HEK293T (cell line): ENCODE results near the gene LHX3.
A peak's percentile ranks its signal among the peaks of the same experiment; 100 is the strongest.

ENCODE experiments used
- CTCF ChIA-PET: fragments of 350-600 bp; formaldehyde crosslinking; extraction: SDS; loops from one replicate; lab custom pipeline; 2021; ENCODE audit warnings: antibody characterized with exemption, inconsistent platforms; lab: Yijun Ruan, JAX
- POLR2A ChIA-PET: fragments of 350-600 bp; formaldehyde crosslinking; extraction: SDS; loops from one replicate; lab custom pipeline; 2020; ENCODE audit warnings: antibody characterized with exemption, inconsistent platforms; lab: Yijun Ruan, JAX
- DNase-seq: peaks from one replicate; pipeline ENCODE4 v3.0.0; 2012; ENCODE audit warnings: mixed read lengths; ENCODE audit errors: extremely low spot score
- ARNT ChIP-seq: fragments of 450-650 bp; IDR thresholded peaks from 2 replicates; pipeline ENCODE4 v1.6.1; 2017; ENCODE audit warnings: mild to moderate bottlenecking
- BHLHE40 ChIP-seq: fragments of 450-650 bp; IDR thresholded peaks from 2 replicates; pipeline ENCODE4 v1.6.1; 2016; ENCODE audit warnings: mild to moderate bottlenecking, moderate library complexity, borderline replicate concordance
- CTBP1 ChIP-seq: fragments of 450-650 bp; IDR thresholded peaks from 2 replicates; pipeline ENCODE4 v1.6.1; 2016; ENCODE audit warnings: borderline replicate concordance
- ELF4 ChIP-seq: fragments of 450-650 bp; IDR thresholded peaks from 2 replicates; pipeline ENCODE4 v1.6.1; 2017; ENCODE audit warnings: antibody characterized with exemption
- FOXA1 ChIP-seq: fragments of 450-650 bp; IDR thresholded peaks from 2 replicates; pipeline ENCODE4 v1.6.1; 2016; ENCODE audit warnings: mild to moderate bottlenecking
- FOXK2 ChIP-seq: fragments of 450-650 bp; IDR thresholded peaks from 2 replicates; pipeline ENCODE4 v1.6.1; 2016; ENCODE audit warnings: mild to moderate bottlenecking
- FOXM1 ChIP-seq: fragments of 450-650 bp; IDR thresholded peaks from 2 replicates; pipeline ENCODE4 v1.6.1; 2017; ENCODE audit warnings: mild to moderate bottlenecking, borderline replicate concordance
- HDGF ChIP-seq: fragments of 450-650 bp; IDR thresholded peaks from 2 replicates; pipeline ENCODE4 v1.6.1; 2017; ENCODE audit warnings: antibody characterized with exemption, borderline replicate concordance
- L3MBTL2 ChIP-seq: fragments of 450-650 bp; conservative IDR thresholded peaks from 2 replicates; pipeline ENCODE4 v1.6.1; 2016; ENCODE audit warnings: mild to moderate bottlenecking
- LEF1 ChIP-seq: fragments of 450-650 bp; IDR thresholded peaks from 2 replicates; pipeline ENCODE4 v1.6.1; 2017; ENCODE audit warnings: mild to moderate bottlenecking, borderline replicate concordance
- NFRKB ChIP-seq: fragments of 450-650 bp; IDR thresholded peaks from 2 replicates; pipeline ENCODE4 v1.6.1; 2016; ENCODE audit warnings: mild to moderate bottlenecking, moderate library complexity
- SP1 ChIP-seq: fragments of 450-650 bp; IDR thresholded peaks from 2 replicates; pipeline ENCODE4 v1.6.1; 2017
- SUZ12 ChIP-seq: fragments of 450-650 bp; IDR thresholded peaks from 2 replicates; pipeline ENCODE4 v1.6.1; 2016; ENCODE audit warnings: mild to moderate bottlenecking
- TARDBP ChIP-seq: fragments of 450-650 bp; IDR thresholded peaks from 2 replicates; pipeline ENCODE4 v1.6.1; 2016
- ZNF384 ChIP-seq: fragments of 450-650 bp; IDR thresholded peaks from 2 replicates; pipeline ENCODE4 v1.6.1; 2016
- TF ChIP-seq, protein P1 (sequence below): fragments of 450-650 bp; IDR thresholded peaks from 2 replicates; pipeline ENCODE4 v1.6.1; 2016

The LHX3 gene

DNA sequence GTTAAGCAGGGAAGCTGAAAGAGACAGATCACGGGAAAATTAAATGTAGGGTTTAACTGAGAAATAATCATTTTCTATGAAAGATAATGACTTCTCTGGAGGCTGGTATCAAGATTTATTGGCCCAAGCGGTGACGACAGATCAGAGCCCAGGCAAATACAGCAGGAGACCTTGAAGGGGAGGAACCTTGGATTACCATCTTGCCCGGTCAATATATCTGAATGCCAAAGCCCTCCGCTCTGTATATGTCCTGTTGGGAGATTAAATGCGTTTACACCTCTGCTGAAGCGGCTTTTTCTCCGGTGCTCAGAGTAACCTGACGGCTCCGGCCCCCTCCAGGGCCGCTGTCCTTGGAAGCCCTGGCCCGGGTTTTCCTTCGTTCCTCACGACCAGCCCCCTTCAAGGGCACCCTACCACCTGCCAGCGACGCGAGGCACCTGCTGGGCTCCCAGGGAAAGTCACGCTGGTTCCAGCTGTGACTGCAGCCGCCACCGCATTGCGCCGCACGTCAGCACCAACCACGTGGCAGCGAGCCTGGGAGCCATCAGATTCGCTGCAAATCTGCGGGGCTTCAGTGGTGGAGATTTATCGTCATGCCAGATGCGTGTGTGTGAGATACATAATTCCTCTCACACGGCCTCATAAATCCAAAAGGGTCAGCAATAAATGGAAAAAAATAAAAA lies 45.1 kb upstream of the LHX3 start:
- POLR2A ChIA-PET: interaction anchor here (1.0 to 1.4 kb wide), 2 partner anchors 10 to 17 kb away, joined by 4 read pairs; no protein-coding TSS in a partner anchor
- CTCF ChIA-PET: no interaction called here
- TF ChIP-seq L3MBTL2 (peak; percentile 72), FOXA1 (no peak), NFRKB (no peak), SP1 (no peak)
- TF ChIP-seq, protein P1, sequence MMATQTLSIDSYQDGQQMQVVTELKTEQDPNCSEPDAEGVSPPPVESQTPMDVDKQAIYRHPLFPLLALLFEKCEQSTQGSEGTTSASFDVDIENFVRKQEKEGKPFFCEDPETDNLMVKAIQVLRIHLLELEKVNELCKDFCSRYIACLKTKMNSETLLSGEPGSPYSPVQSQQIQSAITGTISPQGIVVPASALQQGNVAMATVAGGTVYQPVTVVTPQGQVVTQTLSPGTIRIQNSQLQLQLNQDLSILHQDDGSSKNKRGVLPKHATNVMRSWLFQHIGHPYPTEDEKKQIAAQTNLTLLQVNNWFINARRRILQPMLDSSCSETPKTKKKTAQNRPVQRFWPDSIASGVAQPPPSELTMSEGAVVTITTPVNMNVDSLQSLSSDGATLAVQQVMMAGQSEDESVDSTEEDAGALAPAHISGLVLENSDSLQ: 0 out of 2 replicates have a peak, but pooled peaks have one; percentile 10
- no peak for DNase-seq

DNA sequence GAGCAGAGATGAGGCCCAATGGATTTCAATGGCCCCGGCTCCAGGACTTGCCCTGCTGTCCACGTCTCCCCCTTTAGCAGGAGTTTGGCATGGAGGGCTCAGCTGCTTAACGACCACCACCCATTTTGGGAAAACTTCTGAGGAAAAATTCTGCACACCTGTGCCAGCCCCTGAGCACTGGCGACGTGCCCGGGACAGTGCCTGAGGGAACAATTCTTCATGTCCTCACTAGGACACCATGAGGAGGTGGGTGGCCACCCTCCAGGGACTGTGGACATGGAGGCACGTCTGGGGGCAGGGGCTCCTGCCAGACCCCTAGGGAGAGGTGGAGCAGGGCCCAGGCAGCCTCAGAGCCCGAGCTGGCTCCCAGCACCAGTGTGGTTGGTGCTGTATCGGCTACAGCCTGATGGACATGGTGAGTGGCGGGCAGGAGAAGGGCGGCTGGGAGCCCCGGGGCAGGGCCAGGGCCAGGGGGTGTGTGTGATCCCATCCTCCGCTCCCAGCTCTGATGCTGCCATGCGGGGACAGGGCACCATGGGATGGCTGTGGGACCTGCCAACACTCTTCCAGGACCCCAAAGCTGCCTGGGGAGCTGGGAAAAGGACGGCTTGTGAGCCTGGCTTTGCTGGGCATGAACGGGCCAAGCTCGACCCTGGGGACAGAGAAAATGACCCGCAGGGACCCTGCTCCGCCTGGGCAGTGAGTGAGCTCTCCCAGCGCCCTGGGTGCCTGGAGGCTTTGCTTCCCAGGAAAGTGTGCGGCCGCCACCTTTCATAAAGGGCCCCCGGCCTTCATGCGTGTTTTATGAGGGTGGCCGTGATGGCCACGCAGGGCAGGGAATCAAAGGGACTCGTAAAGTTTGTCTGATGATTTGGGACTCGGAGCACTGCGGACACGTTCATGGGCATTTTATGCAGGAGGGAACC lies 44.3 kb upstream of the LHX3 start:
- CTCF ChIA-PET: interaction anchor here (0.7 kb wide), 1 partner anchor 691 kb away, joined by 3 read pairs; no protein-coding TSS in a partner anchor
- DNase-seq: no peak
- POLR2A ChIA-PET: interaction anchor here (2.0 kb wide), 1 partner anchor 18 kb away, joined by 7 read pairs; no protein-coding TSS in a partner anchor
- TF ChIP-seq ZNF384 (no peak), SUZ12 (no peak), BHLHE40 (no peak), HDGF (no peak), CTBP1 (no peak), FOXA1 (no peak), ARNT (no peak), L3MBTL2 (no peak), LEF1 (no peak), ELF4 (no peak), NFRKB (no peak)
- TF ChIP-seq, protein P1: no peak

DNA sequence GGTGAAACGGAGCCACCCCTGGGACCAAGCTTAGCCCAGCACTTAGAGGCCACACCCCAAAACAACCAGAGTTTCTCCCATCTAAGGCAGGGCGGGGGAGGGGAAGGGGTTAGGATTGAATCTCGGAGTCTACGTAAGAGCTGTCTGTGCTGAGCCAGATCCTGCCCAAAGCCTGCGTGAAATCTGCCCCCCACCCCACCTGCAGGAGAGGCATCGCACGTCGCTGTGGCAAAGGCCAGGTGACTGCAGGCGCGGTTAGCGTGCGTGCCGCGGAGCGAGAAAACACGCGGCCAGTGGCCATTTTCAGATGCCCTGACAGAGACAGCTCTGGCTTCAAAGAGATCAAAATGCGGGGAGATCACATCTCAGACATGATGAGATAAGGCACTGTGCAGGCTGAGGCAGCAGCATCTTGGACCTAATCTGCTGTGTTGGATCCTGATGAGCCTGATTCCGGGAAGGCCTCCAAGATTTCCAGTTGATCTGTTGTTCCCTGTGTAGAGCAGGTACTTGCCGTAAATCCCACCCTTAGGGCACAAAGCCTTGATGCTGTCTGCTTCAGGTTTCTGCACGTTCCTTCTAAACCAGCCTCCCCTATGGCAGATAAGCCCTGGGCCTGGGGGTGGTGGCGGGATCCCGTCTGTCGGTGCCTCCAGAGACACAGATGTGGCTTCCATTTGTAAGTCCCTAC lies 43.2 kb upstream of the LHX3 start:
- TF ChIP-seq SP1 (no peak), TARDBP (no peak), ZNF384 (no peak), ELF4 (no peak), NFRKB (no peak), ARNT (no peak)
- ChIA-PET POLR2A (interaction anchor here (2.0 kb wide), 1 partner anchor 19 kb away, joined by 7 read pairs; no protein-coding TSS in a partner anchor), CTCF (interaction anchor here (0.7 kb wide), 1 partner anchor 690 kb away, joined by 3 read pairs; no protein-coding TSS in a partner anchor)
- DNase-seq: no peak

DNA sequence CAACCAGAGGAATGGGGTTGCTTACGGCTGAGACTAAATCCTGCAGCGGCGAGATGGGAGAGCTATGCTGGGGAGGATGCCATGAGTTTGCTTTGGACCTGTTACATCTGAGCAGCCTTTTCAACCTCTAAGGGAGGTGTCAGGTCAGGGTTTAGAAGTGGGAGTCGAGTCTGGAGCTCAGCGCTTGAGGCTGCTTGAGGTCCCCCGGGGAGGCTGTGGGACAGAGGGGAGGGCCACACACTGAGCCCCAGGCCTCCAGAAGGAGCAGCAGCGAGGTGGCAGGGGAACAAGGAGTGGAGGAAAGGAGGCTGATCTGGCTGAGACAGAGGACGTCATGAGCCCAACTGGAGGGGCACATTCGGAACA lies 42.6 kb upstream of the LHX3 start:
- ChIA-PET CTCF (no interaction called here), POLR2A (interaction anchor here (2.0 kb wide), 1 partner anchor 20 kb away, joined by 7 read pairs; no protein-coding TSS in a partner anchor)
- DNase-seq: no peak
- no peak for TF ChIP-seq TARDBP
- TF ChIP-seq LEF1: no peak
- no peak for TF ChIP-seq FOXM1
- TF ChIP-seq FOXK2: no peak
- no peak for TF ChIP-seq FOXA1
- TF ChIP-seq SP1: no peak
- TF ChIP-seq, protein P1: no peak
- TF ChIP-seq HDGF: no peak
- TF ChIP-seq ZNF384: no peak
- no peak for TF ChIP-seq SUZ12
- no peak for TF ChIP-seq BHLHE40
- TF ChIP-seq L3MBTL2: no peak
- no peak for TF ChIP-seq ELF4
- TF ChIP-seq CTBP1: no peak
- TF ChIP-seq NFRKB: no peak
- TF ChIP-seq ARNT: no peak

DNA sequence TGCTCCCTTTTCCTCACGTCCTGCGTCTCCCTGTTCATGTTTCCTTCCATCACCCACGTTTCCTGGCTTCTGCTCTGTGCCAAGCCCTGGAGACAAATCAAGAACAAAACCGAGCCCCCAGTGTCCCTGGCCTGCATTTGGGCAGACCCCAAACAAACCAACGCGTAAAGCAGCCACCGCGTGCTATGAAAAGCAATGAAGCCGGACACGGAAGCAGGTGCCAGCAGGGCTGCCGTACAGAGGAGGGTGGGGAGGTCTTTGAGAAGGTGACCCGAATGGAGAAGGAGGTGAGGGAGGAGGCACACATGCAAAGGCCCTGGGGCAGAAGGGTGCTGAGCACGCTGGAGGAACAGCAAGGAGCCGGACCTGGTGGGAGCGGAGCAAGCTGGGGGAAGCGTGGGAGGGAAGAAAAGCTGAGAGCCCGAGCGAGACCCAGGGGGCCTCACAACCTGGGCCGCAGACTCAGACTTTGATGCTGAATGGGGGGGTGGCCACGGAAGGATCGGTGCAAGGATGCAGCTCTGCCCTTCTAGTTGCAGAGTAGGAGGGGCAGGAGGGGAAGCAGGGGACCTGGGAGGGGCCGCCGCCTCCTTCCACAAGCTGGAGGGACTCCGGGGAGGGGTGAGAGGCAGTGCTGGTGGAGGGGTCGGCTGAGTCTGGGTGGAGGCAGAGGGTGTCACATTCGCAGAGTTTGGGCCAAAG lies 42.1 kb upstream of the LHX3 start:
- ChIA-PET POLR2A (no interaction called here), CTCF (interaction anchor here (0.6 kb wide), 1 partner anchor 86 kb away, joined by 3 read pairs; no protein-coding TSS in a partner anchor)
- DNase-seq: no peak
- TF ChIP-seq TARDBP (no peak), FOXM1 (no peak), ZNF384 (no peak), SUZ12 (no peak), SP1 (no peak), ARNT (no peak), BHLHE40 (no peak), L3MBTL2 (no peak), HDGF (no peak)
- TF ChIP-seq, protein P1: no peak
